HT1080 (cell line): Measurements from ENCODE around the gene SMYD5. TPM values are rescaled to one million over a fixed set of nuclear protein-coding genes. Genes with fewer than 3 reads are reported as not detected.
"Not testable (repeated sequence)": the region's sequence is repeated elsewhere in the genome, so short reads cannot be mapped to it uniquely, and the experiment has no call there.

Experiments used
- DNase-seq: peaks from one replicate; pipeline ENCODE4 v3.0.0-alpha.2; 2015; ENCODE audit warnings: low read depth
- total RNA-seq: library from RNA; depleted of rRNA; stranded (reverse); fragments of >200 nt; shearing (Covaris generic); gene quantifications from 2 replicates; pipeline ENCODE4 v1.2.3, GENCODE V29; 2014

SMYD5 gene
- total RNA-seq, 1 experiment from 2014 or later = 44.0 TPM

- DNase-seq = no peak
Measured at GRCh38 chr2:73258913-73259215, 44.8 kb downstream of the SMYD5 start.

GRCh38 chr2:73259276-73259675 lies 45.2 kb downstream of the SMYD5 start:
- DNase-seq = no peak

- DNase-seq = no peak
Measured at GRCh38 chr2:73259704-73260337, 45.8 kb downstream of the SMYD5 start.

- peak; percentile 33 for DNase-seq
Measured at GRCh38 chr2:73260338-73260984, 46.4 kb downstream of the SMYD5 start.

- no peak for DNase-seq
Measured at GRCh38 chr2:73262108-73262651, 48.1 kb downstream of the SMYD5 start.

GRCh38 chr2:73262691-73263429 lies 48.8 kb downstream of the SMYD5 start:
- not testable (repeated sequence) for DNase-seq

- DNase-seq = no peak
Measured at GRCh38 chr2:73263540-73264331, 49.7 kb downstream of the SMYD5 start.

GRCh38 chr2:73264332-73264606 lies 50.2 kb downstream of the SMYD5 start:
- DNase-seq = no peak

GRCh38 chr2:73264783-73265182 lies 50.7 kb downstream of the SMYD5 start:
- DNase-seq = no peak

- no peak for DNase-seq
Measured at GRCh38 chr2:73265298-73266060, 51.4 kb downstream of the SMYD5 start.

GRCh38 chr2:73266061-73266901 lies 52.2 kb downstream of the SMYD5 start:
- DNase-seq = no peak

GRCh38 chr2:73267008-73267407 lies 53.0 kb downstream of the SMYD5 start:
- no peak for DNase-seq

- DNase-seq = no peak
Measured at GRCh38 chr2:73268366-73268829, 54.4 kb downstream of the SMYD5 start.

- DNase-seq = no peak
Measured at GRCh38 chr2:73268830-73269685, 55.0 kb downstream of the SMYD5 start.

- DNase-seq = no peak
Measured at GRCh38 chr2:73269686-73270465, 55.8 kb downstream of the SMYD5 start.

GRCh38 chr2:73272270-73272669 lies 58.2 kb downstream of the SMYD5 start:
- DNase-seq = no peak
